Activated naive CD8-positive, alpha-beta T cell (primary cell): ENCODE results near the gene HS3ST3A1.

ENCODE experiments used
- H3K27ac Mint-ChIP-seq: one replicate; pipeline ENCODE4 v1.8.0; 2021; ENCODE audit warnings: mixed read lengths
- H3K27me3 Mint-ChIP-seq: one replicate; pipeline ENCODE4 v1.8.0; 2021; ENCODE audit warnings: mixed read lengths
- H3K36me3 Mint-ChIP-seq: one replicate; pipeline ENCODE4 v1.8.0; 2021; ENCODE audit warnings: mixed read lengths
- H3K4me1 Mint-ChIP-seq: one replicate; pipeline ENCODE4 v1.8.0; 2021; ENCODE audit warnings: low read depth, mixed read lengths
- H3K4me3 Mint-ChIP-seq: one replicate; pipeline ENCODE4 v1.8.0; 2021; ENCODE audit warnings: mild to moderate bottlenecking, mixed read lengths
- H3K9me3 Mint-ChIP-seq: one replicate; pipeline ENCODE4 v1.8.0; 2021; ENCODE audit warnings: low read depth, mixed read lengths

The HS3ST3A1 gene

GRCh38 chr17:13601776-13602551 is at the start of gene HS3ST3A1:
Gene HS3ST3A1 (minus strand): TSS chr17:13601929. CDS start chr17:13601129, 800 bp downstream.
- peak within 1 kb of the TSS; percentile 81 for H3K4me3 Mint-ChIP-seq
- peaks cover 40% of the 10 kb centered on the region for H3K27me3 Mint-ChIP-seq
- H3K9me3 Mint-ChIP-seq, result no peaks in the 10 kb centered on the region
- H3K36me3 Mint-ChIP-seq, result no peaks in the 10 kb centered on the region
- peak within 1 kb of the TSS; percentile 10 for H3K27ac Mint-ChIP-seq
- H3K4me1 Mint-ChIP-seq, result peaks cover 13% of the 10 kb centered on the region

DNA sequence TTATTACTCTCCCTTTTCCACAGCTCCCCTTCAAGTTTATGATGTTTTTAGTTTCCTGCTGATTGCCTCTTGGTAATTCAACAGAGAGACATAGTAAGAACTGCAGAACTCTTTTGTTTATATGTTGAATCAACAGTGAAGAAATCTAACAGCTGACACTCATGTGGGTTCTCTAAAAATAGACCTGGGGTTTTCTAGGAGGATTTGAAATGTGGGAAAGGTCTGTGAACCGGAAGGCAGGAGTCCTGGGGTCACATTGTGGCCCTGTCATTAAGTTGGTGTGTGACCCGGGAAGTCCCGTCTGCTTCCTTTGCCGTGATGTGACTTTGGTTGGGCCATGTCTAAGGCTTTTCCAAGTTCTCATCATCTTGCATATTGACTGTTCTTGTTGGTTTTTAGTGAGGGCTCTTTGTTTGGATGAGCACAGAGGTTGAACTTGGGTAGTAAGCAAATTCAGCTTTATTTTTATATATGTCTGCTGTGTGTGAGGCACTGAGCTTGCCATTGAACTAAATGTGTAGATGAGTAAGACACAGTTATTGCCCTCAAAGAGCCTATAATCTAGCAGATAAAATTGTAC is 48.5 kb upstream of the HS3ST3A1 start:
- Mint-ChIP-seq H3K4me3 (no peak overlapping the region), H3K9me3 (no peaks in the 10 kb centered on the region), H3K36me3 (no peaks in the 10 kb centered on the region), H3K27me3 (peaks cover 2% of the 10 kb centered on the region), H3K4me1 (no peaks in the 10 kb centered on the region), H3K27ac (no peak overlapping the region)

DNA sequence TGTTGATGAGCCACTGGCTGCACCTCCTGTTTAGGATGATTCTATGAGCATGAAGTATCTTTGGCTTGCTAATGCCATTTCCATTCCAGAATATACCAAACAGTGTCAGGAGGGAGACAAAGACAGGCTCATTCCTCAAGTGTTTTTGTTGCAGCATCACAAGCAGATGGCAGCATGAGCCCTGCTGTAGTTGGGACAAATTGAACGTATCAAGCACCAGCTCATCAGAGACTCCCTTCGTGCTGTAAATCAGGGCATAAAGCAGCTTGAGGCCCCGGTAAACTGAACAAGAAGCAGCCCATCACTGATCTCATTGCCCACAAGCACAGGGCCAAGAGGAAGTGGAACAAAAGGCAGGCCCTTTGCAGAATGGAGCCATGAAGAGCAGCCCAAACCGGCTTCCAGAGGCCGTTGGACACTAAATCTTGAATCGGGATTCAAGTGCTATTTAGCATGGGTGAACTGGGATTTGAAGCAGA is 45.9 kb upstream of the HS3ST3A1 start:
- no peaks in the 10 kb centered on the region for H3K27me3 Mint-ChIP-seq
- no peak overlapping the region for H3K4me3 Mint-ChIP-seq
- no peak overlapping the region for H3K27ac Mint-ChIP-seq
- no peaks in the 10 kb centered on the region for H3K4me1 Mint-ChIP-seq
- H3K9me3 Mint-ChIP-seq, result no peaks in the 10 kb centered on the region
- H3K36me3 Mint-ChIP-seq, result no peaks in the 10 kb centered on the region

- Mint-ChIP-seq H3K9me3 (no peaks in the 10 kb centered on the region), H3K27ac (no peak overlapping the region), H3K27me3 (no peaks in the 10 kb centered on the region), H3K4me3 (no peak overlapping the region), H3K4me1 (no peaks in the 10 kb centered on the region), H3K36me3 (no peaks in the 10 kb centered on the region)
Measured at GRCh38 chr17:13646969-13647542, 45.3 kb upstream of the HS3ST3A1 start.

GRCh38 chr17:13646411-13646810 is 44.7 kb upstream of the HS3ST3A1 start:
- H3K4me1 Mint-ChIP-seq, result no peaks in the 10 kb centered on the region
- H3K36me3 Mint-ChIP-seq, result no peaks in the 10 kb centered on the region
- H3K27ac Mint-ChIP-seq, result no peak overlapping the region
- H3K27me3 Mint-ChIP-seq, result no peaks in the 10 kb centered on the region
- no peak overlapping the region for H3K4me3 Mint-ChIP-seq
- H3K9me3 Mint-ChIP-seq, result no peaks in the 10 kb centered on the region

DNA sequence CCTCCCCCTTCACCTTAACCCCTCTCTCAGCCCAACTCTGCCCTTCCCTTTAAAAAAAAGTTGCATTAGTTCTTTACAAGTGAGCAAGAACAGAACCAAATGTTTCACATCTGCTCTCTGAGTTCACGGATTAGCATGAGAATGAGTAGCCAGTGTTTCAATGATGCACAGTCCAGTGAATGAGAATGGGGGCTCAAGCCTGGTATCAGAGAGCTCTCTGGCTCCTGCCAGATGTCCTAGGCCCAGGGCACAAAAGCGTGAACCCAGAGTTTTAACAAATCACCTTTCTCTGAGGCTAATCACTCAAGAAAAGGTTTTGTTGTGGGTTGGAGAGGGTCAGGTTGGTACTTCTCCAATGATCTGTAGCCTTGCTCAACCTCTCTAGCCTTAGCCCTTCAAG is 41.5 kb upstream of the HS3ST3A1 start:
- Mint-ChIP-seq H3K27ac (no peak overlapping the region), H3K9me3 (no peaks in the 10 kb centered on the region), H3K4me1 (no peaks in the 10 kb centered on the region), H3K36me3 (no peaks in the 10 kb centered on the region), H3K4me3 (no peak overlapping the region), H3K27me3 (no peaks in the 10 kb centered on the region)

- Mint-ChIP-seq H3K4me1 (no peaks in the 10 kb centered on the region), H3K27ac (no peak overlapping the region), H3K9me3 (no peaks in the 10 kb centered on the region), H3K27me3 (no peaks in the 10 kb centered on the region), H3K36me3 (no peaks in the 10 kb centered on the region), H3K4me3 (no peak overlapping the region)
Measured at GRCh38 chr17:13642188-13642587, 40.5 kb upstream of the HS3ST3A1 start.

GRCh38 chr17:13640551-13640950 is 38.8 kb upstream of the HS3ST3A1 start:
- H3K27ac Mint-ChIP-seq, result no peak overlapping the region
- no peaks in the 10 kb centered on the region for H3K4me1 Mint-ChIP-seq
- no peaks in the 10 kb centered on the region for H3K36me3 Mint-ChIP-seq
- H3K9me3 Mint-ChIP-seq, result no peaks in the 10 kb centered on the region
- no peaks in the 10 kb centered on the region for H3K27me3 Mint-ChIP-seq
- no peak overlapping the region for H3K4me3 Mint-ChIP-seq

GRCh38 chr17:13638855-13639458 is 37.2 kb upstream of the HS3ST3A1 start:
- Mint-ChIP-seq H3K9me3 (no peaks in the 10 kb centered on the region), H3K4me3 (no peak overlapping the region), H3K4me1 (no peaks in the 10 kb centered on the region), H3K27me3 (no peaks in the 10 kb centered on the region), H3K36me3 (no peaks in the 10 kb centered on the region), H3K27ac (no peak overlapping the region)

DNA sequence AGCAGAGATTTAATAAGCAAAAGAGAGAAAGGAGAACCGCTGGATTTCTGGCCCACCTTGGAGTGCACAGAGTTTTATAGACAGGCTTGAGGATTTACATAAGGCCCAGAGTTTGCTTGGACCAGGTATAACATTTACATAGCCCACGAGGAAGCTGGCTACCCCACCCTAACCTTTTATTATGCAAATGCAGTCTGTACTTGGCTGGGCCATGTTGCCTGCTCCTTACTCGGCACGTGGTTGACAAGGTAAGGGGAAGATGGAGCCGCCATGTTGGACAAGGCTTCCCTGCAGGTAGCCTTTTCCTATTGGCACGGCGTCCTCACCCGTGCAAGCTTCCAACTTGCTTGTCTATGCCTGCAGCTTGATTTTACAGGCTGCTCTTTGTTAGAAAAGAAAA is 35.2 kb upstream of the HS3ST3A1 start:
- Mint-ChIP-seq H3K36me3 (no peaks in the 10 kb centered on the region), H3K27me3 (no peaks in the 10 kb centered on the region), H3K27ac (no peak overlapping the region), H3K4me1 (no peaks in the 10 kb centered on the region), H3K9me3 (no peaks in the 10 kb centered on the region), H3K4me3 (no peak overlapping the region)

GRCh38 chr17:13635951-13636350 is 34.2 kb upstream of the HS3ST3A1 start:
- no peaks in the 10 kb centered on the region for H3K4me1 Mint-ChIP-seq
- no peak overlapping the region for H3K4me3 Mint-ChIP-seq
- peaks cover 1% of the 10 kb centered on the region for H3K27me3 Mint-ChIP-seq
- H3K27ac Mint-ChIP-seq, result no peak overlapping the region
- no peaks in the 10 kb centered on the region for H3K9me3 Mint-ChIP-seq
- H3K36me3 Mint-ChIP-seq, result no peaks in the 10 kb centered on the region

GRCh38 chr17:13634021-13634420 is 32.3 kb upstream of the HS3ST3A1 start:
- Mint-ChIP-seq H3K36me3 (no peaks in the 10 kb centered on the region), H3K9me3 (no peaks in the 10 kb centered on the region), H3K4me3 (no peak overlapping the region), H3K27ac (no peak overlapping the region), H3K27me3 (peaks cover 1% of the 10 kb centered on the region), H3K4me1 (no peaks in the 10 kb centered on the region)

- no peaks in the 10 kb centered on the region for H3K9me3 Mint-ChIP-seq
- no peaks in the 10 kb centered on the region for H3K36me3 Mint-ChIP-seq
- H3K27ac Mint-ChIP-seq, result no peak overlapping the region
- no peak overlapping the region for H3K4me3 Mint-ChIP-seq
- no peaks in the 10 kb centered on the region for H3K4me1 Mint-ChIP-seq
- peaks cover 4% of the 10 kb centered on the region for H3K27me3 Mint-ChIP-seq
Measured at GRCh38 chr17:13631529-13631928, 29.8 kb upstream of the HS3ST3A1 start.

GRCh38 chr17:13626703-13627102 is 25.0 kb upstream of the HS3ST3A1 start:
- peaks cover 20% of the 10 kb centered on the region for H3K27me3 Mint-ChIP-seq
- H3K27ac Mint-ChIP-seq, result no peak overlapping the region
- H3K4me1 Mint-ChIP-seq, result no peaks in the 10 kb centered on the region
- H3K9me3 Mint-ChIP-seq, result no peaks in the 10 kb centered on the region
- H3K4me3 Mint-ChIP-seq, result no peak overlapping the region
- no peaks in the 10 kb centered on the region for H3K36me3 Mint-ChIP-seq

GRCh38 chr17:13619462-13619861 is 17.7 kb upstream of the HS3ST3A1 start:
- Mint-ChIP-seq H3K4me1 (no peaks in the 10 kb centered on the region), H3K4me3 (no peak overlapping the region), H3K36me3 (peaks cover 4% of the 10 kb centered on the region), H3K27ac (no peak overlapping the region), H3K27me3 (peaks cover 24% of the 10 kb centered on the region), H3K9me3 (peaks cover 7% of the 10 kb centered on the region)
